ENCODE data around the gene HGS.
A peak's percentile ranks its signal among the peaks of the same experiment; 100 is the strongest.

HGS gene, protein sequence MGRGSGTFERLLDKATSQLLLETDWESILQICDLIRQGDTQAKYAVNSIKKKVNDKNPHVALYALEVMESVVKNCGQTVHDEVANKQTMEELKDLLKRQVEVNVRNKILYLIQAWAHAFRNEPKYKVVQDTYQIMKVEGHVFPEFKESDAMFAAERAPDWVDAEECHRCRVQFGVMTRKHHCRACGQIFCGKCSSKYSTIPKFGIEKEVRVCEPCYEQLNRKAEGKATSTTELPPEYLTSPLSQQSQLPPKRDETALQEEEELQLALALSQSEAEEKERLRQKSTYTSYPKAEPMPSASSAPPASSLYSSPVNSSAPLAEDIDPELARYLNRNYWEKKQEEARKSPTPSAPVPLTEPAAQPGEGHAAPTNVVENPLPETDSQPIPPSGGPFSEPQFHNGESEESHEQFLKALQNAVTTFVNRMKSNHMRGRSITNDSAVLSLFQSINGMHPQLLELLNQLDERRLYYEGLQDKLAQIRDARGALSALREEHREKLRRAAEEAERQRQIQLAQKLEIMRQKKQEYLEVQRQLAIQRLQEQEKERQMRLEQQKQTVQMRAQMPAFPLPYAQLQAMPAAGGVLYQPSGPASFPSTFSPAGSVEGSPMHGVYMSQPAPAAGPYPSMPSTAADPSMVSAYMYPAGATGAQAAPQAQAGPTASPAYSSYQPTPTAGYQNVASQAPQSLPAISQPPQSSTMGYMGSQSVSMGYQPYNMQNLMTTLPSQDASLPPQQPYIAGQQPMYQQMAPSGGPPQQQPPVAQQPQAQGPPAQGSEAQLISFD

DNA sequence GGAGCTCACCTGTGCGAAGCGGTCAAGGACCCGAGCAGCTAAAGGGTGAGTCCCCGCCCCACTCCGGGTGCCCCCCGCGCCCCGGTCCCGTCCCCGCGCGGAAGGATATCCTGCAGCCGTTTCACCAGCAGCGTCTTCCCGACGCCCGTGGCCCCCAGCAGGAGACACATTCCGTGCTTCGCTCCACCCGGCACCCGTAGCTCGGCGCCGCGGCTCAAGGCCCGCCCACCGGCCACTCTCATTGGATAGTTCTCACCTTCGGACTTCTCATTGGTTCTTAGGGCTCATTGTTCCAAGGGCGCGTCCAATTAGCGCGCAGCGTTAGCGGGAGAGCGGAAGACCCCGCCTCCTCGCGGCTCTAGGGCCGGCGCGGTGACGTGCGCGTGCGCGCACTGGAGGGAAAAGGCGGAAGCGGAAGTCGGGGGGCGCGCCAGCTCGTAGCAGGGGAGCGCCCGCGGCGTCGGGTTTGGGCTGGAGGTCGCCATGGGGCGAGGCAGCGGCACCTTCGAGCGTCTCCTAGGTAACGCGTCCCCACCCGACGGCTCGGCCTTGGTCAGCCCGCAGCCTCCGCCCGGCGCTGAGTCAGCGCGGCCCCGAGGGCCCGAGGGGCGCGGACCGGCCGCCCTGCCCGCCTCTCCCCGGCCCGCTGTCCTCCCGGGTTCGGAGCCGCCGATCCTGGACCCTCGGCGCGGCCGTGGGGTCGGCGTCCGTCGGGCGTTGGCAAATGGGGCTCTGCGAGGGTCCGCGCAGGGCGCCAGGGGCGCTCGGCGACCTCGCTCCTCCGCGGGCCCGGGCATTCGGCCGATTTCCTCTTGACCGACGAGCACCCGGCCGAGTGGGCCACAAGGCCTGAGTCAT lies at the start of gene HGS, which contains the start of gene ARL16:
Gene HGS, plus strand, starts transcription at position 428 of the 858 bp plus-strand sequence. Its CDS starts 56 bp downstream, at position 484.
Gene ARL16, minus strand, starts transcription at position 214 of the 858 bp plus-strand sequence. Its CDS starts 44 bp downstream, at position 170.
- peak; percentile 99 for DNase-seq

DNA sequence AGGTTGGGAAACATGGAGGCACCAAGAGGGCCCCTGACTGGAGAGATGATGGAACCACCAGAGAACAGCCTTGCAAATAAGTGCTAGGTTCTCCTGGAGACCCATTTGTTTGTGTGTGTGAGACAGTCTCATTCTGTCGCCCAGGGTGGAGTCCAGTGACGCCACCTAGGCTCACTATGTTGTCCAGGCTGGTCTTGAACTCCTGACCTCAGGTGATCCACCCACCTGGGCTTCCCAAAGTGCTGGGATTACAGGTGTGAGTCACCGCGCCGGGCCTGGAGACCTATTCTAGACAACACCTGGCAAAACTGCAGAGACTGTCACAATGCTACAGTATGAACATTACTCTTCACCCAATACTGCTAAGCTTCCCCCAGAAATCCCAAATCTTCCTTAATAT lies 48.4 kb upstream of the HGS start:
- DNase-seq = no peak

DNA sequence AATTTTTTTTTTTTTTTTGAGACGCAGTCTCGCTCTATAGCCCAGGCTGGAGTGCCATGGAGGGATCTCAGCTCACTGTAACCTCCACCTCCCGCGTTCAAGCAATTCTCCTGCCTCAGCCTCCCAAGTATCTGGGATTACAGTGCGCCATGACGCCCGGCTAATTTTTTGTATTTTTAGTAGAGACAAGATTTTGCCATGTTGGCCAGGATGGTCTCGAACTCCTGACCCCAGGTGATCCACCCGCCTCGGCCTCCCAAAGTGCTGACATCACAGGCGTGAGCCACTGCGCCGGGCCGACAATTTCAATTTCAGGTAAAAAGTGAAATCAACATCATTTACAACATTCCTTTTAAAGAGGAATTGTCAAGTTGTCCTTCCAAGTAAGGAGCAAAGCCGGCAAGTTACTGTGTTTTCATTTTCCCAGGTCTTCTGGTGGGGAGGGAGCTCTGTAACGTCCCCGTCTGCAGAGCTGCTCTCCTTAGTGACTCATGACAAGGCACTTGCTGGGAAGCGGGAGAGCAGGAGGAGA lies 47.8 kb upstream of the HGS start:
- no peak for DNase-seq

DNA sequence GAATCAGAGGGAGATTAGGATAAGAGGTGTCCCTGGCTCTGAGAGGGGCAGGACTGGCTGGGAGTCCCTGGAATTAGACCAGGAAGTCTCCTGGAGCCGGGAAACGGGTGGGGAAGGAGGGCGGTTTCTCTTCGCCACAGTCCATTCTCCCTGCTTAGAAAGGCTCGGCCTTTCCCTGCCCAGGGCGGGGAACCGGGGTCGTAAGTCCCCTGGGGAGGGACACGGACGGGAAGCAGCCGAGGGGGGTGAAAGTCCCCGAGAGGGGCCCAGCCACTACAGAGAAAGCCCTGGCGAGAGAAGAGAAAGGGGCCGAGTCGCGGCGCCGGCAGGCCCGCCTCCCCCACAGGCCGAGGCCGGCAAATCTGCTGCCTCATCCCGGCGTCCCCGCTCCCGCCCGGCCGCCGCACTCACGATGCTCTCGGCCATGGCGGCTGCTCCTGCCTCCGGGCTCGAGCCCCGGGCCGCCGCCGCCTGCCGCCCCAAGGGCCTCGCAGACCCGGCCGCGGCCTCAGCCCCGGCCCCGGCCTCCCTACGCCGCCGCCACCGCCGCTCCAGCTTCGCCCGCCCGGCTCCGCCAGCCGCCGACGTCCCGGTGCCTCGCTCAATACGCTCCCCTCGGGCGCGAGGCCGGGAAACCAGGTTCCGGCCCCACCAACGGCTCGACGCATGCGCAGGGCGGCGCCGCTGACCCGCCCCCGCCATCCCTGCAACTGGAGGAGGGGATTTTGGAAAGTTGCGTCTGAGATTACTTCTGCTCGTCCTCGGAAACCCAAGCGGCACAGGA lies 47.1 kb upstream of the HGS start, which contains the start of the genes NPLOC4 and TSPAN10:
Gene NPLOC4, minus strand, starts transcription at position 608 of the 784 bp plus-strand sequence. Its CDS starts 182 bp downstream, at position 426.
Gene TSPAN10, plus strand, starts transcription at position 692 of the 784 bp plus-strand sequence. CDS start 5,217 bp downstream, outside the sequence.
- DNase-seq = peak; percentile 88

DNA sequence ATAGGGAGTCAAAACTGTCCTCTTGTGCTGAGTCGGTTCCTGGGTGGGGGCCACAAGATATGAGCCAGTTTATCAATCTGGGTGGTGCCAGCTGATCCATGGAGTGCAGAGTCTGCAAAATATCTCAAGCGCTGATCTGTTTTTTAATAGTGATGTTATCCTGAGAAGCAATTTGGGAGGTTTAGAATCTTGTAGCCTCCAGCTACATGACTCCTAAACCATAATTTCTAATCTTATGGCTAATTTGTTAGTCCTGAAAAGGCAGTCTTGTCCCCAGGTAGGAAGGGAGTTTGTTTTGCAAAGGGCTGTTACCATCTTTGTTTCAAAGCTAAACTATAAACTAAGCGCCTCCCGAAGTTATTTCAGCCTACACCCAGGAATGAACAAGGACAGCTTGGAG lies 45.1 kb upstream of the HGS start:
- DNase-seq = no peak

DNA sequence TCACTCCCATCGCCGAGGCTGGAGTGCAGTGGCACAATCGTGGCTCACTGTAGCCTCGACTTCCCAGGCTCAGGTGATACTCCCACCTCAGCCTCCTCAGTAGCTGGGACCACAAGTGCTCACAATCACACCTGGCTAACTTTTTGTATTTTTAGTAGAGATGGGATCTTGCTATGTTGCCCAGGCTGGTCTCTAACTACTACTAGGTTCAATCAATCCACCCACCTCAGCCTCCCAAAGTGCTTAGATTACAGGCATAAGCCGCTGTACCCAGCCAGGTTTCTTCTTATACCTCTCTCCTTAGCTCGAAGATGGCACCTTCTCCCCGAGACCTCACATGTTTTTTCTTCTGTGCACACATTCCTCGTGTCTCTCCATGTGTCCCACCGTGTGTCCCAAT lies 43.8 kb upstream of the HGS start:
- no peak for DNase-seq

DNA sequence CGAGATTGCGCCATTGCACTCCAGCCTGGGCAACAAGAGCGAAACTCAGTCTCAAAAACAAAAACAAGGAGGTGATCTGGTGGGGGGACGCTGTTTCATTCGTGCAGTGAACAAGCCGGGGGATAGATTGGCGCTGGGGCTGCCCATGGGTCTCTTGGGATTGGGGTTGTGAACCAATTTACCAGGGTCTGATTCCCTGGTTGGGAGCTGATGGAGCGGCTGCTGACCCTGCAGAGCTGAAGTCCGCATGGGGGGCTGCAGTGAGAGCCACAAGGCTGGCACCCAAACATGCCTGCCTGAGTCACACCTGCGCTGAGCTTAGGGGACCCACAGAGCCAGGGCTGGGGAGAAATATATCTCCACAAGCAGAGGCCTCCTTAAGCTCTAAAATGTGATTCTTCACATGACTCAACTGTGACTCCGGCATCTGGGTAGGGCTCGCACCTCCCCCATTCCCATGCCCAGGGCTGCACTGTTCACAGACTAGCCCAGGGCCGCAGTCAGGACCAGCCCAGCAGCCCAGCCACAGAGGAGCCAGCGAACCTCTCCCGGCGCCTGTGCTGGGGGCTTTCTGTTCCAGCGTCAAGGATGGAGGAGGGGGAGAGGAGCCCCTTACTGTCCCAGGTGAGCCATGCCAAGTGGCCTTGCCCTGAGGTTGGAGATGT lies 41.9 kb upstream of the HGS start:
- DNase-seq = no peak

DNA sequence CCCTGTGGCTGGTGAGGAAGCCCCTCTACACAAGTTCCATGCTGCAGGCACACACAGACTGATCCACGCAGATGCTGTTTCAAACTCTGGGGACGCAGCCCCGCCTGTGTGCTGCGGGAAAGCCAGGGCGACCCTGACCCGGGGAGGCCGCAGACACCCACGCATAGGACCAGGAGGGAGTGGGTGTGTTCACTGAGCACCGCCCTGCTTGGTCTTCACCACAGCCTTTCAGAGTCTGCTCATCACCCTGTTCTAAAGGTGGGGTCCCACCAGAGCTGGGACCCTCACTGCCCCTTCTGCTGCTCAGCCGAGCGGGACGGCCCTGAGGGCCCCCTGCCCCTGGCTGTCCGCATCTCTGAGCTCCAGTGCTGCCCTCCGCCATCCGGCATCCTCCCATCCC lies 39.3 kb upstream of the HGS start:
- DNase-seq = no peak

DNA sequence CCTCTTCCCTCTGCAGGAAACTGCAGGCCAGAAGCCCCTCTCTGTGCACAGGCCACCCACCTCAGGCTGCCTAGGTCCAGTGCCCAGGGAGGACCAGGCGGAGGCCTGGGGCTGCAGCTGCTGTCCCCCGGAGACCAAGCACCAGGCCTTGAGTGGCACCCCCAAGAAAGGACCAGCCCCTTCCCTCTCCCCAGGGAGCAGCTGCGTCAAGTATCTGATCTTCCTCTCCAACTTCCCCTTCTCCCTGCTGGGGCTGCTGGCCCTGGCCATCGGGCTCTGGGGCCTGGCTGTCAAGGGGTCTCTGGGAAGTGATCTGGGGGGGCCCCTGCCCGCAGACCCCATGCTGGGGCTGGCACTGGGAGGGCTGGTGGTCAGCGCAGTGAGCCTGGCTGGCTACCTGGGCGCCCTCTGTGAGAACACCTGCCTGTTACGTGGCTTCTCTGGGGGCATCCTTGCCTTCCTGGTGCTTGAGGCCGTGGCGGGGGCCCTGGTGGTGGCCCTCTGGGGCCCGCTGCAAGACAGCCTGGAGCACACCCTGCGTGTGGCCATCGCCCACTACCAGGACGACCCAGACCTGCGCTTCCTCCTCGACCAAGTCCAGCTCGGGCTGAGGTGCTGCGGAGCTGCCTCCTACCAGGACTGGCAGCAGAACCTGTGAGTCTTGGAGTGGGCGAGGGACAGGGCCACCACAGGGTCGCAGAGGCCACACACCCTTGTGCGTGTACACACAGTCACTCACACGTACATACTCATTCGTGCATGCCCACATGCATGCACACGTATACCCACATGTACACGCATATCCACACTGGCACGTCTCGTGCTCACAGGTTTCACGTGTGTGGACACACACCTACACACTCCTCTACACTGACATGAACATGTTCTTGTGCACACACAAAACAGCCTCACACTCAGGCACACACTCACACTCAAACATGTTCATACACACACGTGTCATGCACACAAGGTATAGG lies 38.5 kb upstream of the HGS start:
- DNase-seq = no peak

DNA sequence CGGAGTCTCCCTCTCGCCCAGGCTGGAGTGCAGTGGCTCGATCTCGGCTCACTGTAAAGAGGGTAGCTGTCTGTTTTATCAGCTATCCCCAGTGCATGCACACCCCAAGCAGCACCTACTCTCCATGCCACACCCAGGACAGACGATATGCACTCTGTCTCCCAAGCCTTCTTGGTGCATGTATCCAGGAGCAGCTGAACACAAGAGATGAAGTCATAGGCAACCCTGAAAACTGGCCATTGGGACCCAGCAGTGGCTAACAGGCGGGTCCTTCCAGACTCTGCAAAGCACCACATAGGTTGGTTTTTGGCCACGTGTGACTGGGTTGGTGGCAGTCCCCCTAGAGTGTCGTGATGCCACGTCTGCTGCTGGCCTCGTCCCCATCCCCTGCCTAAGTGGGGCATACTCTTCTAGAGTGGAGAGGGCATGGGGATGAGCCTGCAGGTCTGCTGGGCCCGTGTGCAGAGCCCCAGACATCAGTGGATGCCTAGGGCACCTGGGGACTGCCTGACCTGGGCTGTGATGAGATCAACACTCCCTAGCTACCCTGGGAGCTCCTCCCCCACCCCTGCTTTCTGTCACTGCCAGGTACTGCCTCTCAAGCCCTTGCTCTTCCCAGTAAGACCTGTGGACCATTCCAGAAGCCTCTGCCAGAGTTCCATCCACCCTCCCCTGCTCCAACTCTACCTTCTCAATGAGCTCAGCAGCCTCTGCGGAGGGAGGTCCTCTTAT lies 36.8 kb upstream of the HGS start:
- no peak for DNase-seq

DNA sequence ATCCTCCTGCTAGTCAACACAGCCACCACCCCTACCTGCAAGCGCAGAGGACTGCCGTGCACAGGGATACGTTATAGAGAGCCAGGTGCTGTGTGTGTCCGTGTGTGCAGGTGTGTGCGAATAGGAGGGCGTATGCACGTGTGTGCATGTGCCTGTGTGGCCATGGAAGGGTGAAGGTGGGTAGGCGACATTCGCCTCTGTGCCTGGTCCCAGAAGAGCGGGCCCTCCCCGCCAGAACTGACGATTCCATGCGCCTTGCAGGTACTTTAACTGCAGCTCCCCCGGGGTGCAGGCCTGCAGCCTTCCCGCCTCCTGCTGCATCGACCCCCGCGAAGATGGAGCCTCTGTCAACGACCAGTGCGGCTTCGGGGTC lies 36.2 kb upstream of the HGS start:
- no peak for DNase-seq

DNA sequence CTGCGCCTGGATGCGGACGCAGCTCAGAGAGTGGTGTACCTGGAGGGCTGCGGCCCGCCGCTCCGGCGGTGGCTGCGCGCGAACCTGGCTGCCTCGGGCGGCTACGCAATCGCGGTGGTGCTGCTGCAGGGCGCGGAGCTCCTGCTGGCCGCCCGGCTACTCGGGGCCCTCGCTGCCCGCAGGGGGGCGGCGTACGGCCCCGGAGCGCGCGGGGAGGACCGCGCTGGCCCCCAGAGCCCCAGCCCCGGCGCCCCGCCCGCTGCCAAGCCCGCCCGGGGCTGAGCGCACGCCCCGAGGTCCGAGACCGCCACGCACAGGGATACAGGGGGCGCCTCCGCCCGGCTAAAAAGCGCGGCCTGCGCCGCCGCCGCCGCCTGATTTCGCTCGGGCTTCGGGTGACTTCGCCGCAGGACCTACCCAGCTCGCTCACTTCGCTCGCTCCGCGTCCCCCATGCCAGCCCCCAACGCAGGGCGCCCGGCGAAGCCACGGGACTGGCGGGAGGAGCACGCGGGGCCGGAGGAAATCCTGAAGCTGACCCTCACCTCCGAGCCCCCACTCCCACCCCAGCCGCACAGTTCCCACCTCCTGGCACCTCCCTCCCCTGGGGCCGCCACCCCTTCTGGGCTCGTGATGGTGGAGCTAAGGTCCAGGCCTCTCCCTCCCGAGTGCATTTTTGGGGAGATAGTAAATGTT lies 35.7 kb upstream of the HGS start:
- no peak for DNase-seq

DNA sequence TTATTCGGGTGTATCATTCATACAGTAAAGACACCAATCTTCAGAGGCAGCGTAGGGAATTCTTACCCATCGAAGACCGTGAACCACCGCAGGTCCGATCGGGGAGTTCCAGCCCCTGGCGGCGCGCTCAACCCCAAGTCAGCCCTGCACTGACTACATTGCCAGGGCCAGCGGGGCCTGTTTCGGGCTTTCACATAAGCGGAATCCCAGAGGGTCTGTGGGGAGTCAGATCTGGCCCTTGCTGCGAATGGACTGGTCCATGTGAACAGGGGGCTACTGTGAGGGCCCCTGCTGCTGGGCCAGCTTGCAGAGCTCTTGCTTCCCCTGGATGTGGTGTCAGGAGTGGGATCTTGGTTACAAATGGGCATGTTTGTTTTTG lies 35.1 kb upstream of the HGS start:
- DNase-seq = no peak

DNA sequence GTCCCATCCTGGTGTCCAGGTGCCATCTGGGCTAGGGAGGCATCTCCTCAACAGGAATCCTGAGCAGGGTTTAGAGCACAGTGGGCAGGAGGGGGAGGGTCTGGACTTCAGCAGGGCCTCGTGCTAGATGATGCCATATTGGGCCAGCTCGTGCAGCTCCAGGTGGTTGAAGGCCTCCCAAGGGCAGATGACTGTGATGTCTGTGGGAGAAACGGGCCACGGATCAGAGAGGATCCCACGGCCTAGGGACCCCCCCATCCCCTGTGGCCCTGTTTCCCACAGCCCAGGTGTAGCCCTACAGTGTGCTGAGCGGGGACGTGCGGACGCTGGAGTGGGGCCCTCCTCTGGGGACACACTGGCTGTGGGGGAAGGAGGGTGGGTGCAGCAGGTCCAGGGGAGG lies 32.9 kb upstream of the HGS start:
- DNase-seq = no peak

DNA sequence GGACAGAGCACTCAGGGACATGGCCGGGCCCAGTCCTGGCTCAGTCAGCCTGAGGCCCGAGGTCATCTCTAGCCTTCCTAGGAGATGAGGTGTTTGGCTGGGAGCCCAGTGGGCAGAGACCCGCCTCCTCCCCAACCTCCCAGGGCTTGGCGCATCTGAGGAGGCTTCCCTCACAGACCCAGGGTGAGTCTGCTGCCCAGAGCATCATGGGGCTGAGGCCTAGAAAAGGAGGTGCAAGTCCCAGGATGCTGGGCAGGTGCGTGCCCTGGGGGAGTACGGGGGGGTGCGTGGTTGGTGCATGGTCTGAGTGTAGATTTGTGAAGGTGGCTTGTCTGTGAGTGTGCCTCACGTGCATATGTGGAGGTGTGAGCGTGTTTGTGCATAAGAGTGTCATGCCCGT lies 32.1 kb upstream of the HGS start:
- no peak for DNase-seq

DNA sequence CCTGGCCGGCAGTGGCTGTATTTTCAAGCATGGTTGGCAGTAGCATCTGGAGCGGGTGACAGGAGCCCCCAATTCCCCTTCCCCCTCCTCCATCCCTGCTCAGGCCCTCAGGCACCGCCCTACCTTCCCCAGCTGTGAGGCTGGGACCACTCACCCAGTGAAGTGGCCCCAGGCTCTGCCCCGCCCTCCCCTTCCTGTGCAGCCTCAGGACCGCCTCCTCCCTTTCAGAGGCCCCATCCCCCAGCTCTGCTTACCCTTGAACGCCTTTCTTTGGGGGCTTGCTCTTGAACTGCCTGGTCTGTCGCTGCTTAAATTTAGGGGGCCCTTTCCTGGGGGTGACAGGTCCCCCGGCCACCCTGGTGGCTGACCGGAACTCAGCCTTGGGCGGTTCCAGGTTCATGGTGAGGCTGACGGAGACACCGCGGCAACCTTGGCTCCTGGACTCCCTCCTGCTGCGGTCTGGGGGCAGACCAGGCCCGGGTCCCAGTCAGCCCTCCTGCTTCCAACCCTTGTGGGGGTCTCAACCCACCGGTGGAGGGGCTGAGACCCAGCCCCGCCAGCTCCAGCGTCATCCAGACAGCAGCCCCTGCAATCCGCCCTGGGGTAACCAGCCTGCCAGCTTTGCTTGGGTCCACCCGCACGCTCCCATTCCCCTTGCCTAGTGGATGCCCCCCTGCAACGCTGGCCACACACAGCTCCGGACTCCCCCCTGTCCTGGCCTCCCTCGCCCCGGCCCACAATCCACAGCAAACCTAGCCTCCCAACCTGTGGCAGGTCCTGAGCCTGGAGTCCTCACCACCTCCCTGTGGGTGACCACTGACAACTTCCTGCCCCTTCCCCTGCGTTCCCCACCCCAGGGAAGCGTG lies 30.7 kb upstream of the HGS start:
- DNase-seq = no peak

DNA sequence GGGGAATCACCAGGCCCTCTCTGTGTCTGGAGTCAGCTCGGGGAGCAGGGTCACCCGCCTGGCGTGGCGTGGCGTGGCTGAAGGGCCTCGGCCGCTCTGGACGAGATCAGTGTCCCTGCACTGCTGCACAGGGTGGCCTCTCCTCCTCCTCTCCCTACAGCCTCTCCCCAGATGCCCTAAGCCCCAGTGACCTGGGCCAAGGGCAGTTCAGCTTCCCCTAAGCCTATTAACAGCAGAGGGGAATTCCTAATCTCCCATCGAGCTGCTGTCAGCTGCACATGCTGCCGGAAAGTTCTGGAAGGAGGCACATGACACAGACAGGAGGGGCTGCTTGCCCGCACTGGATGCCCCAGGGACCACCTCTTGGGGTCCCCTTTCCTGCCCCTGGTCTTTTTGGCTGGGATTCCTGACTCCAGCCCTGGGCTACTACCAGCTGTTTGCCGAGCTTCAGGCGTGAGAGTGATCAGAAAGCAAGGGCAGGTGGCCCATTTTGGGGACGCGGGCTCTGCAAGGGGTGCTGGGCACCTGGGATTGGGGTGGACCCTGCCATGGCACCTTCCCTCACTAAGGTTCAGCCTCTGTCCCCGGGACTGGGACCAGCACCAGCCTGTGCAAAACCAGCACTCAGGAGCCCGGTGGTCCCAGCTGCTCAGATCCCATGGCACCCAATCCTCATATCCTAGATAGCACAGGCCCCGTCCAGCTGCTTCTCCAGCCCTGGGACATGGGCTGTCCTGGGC lies 28.3 kb upstream of the HGS start:
- DNase-seq = no peak
